Tibial artery (tissue), 4 donors: Measurements from ENCODE around the gene PREP.

Experiments
- DNase-seq, 2 donors: peaks; one replicate each; pipeline ENCODE4 v3.0.0-alpha.2; 2019
- H3K27ac ChIP-seq, 2 donors: fragments of 200-600 bp; sonication (generic) in 1 of 2; 1 replicate in 1 of 2; 2 replicates in 1 of 2; pipeline ENCODE4 v1.5.1; 2018 to 2019; ENCODE audit warnings: mild to moderate bottlenecking in 1 of 2
- H3K27me3 ChIP-seq, 2 donors: fragments of 200-600 bp; sonication (generic) in 1 of 2; one replicate each; pipeline versions ENCODE4 v1.5.1 to v1.6.0; 2016 to 2019
- H3K36me3 ChIP-seq, 3 donors: fragments of 200-600 bp; sonication (generic) in 2 of 3; one replicate each; pipeline ENCODE4 v1.5.1; 2016 to 2019; ENCODE audit warnings: mild to moderate bottlenecking in 2 of 3
- H3K4me1 ChIP-seq, 4 donors: fragments of 200-600 bp; sonication (generic) in 2 of 4; 1 replicate in 3 of 4; 2 replicates in 1 of 4; pipeline ENCODE4 v1.5.1; 2016 to 2019
- H3K4me3 ChIP-seq, 2 donors: fragments of 200-600 bp; sonication (generic) in 1 of 2; 1 replicate in 1 of 2; 2 replicates in 1 of 2; pipeline ENCODE4 v1.5.1; 2018 to 2019; ENCODE audit warnings: mild to moderate bottlenecking in 2 of 2
- H3K9me3 ChIP-seq, 3 donors: fragments of 200-600 bp; sonication (generic) in 1 of 3; one replicate each; pipeline ENCODE4 v1.5.1; 2016 to 2019
- CTCF ChIP-seq, 2 experiments: fragments of 200-600 bp in 1 of 2; fragments of 450-650 bp in 1 of 2; IDR thresholded peaks; one replicate each; pipeline ENCODE4 v1.5.1; 2017 to 2019; ENCODE audit warnings: antibody characterized with exemption in 2 of 2, mild to moderate bottlenecking in 1 of 2, moderate library complexity in 1 of 2
- intact Hi-C: fragments of 100-400 bp; cut with DNase I; formaldehyde crosslinking; loops from one replicate; pipeline ENCODE4 v1.15.0; 2023; ENCODE audit warnings: low total_unique reads

Gene PREP

GRCh38 chr6:105321728-105322127 lies 81.2 kb downstream of the PREP start:
- H3K36me3 ChIP-seq = peaks cover 16 to 27% (median 16%) of the 10 kb centered on the region in 3 donors
- H3K4me3 ChIP-seq = no peak overlapping the region
- intact Hi-C loops = no loop called here
- no peaks in the 10 kb centered on the region for H3K9me3 ChIP-seq
- no peaks in the 10 kb centered on the region for H3K4me1 ChIP-seq
- no peak for TF ChIP-seq CTCF (IDR thresholded peaks at IDR 0.05)
- no peaks in the 10 kb centered on the region for H3K27me3 ChIP-seq
- DNase-seq = no peak
- H3K27ac ChIP-seq = no peak overlapping the region

GRCh38 chr6:105321207-105321606 lies 81.7 kb downstream of the PREP start:
- no peak for TF ChIP-seq CTCF (IDR thresholded peaks at IDR 0.05)
- no peak for DNase-seq
- Histone ChIP-seq H3K27ac (no peak overlapping the region), H3K27me3 (no peaks in the 10 kb centered on the region), H3K4me1 (no peaks in the 10 kb centered on the region), H3K4me3 (no peak overlapping the region), H3K36me3 (peaks cover 16 to 27% (median 16%) of the 10 kb centered on the region in 3 donors), H3K9me3 (no peaks in the 10 kb centered on the region)
- intact Hi-C loops = no loop called here

- peaks cover 16 to 27% (median 16%) of the 10 kb centered on the region in 3 donors for H3K36me3 ChIP-seq
- no peak overlapping the region for H3K4me3 ChIP-seq
- H3K27ac ChIP-seq = no peak overlapping the region
- no peaks in the 10 kb centered on the region for H3K9me3 ChIP-seq
- intact Hi-C loops = no loop called here
- no peak for TF ChIP-seq CTCF (IDR thresholded peaks at IDR 0.05)
- H3K4me1 ChIP-seq = no peaks in the 10 kb centered on the region
- no peaks in the 10 kb centered on the region for H3K27me3 ChIP-seq
- DNase-seq = no peak
These were observed 82.1 kb downstream of the PREP start for GRCh38 chr6:105320765-105321164.

GRCh38 chr6:105320271-105320670 lies 82.6 kb downstream of the PREP start:
- no peak overlapping the region for H3K4me3 ChIP-seq
- H3K27ac ChIP-seq = no peak overlapping the region
- no peak for TF ChIP-seq CTCF (IDR thresholded peaks at IDR 0.05)
- no peaks in the 10 kb centered on the region for H3K4me1 ChIP-seq
- no peak for DNase-seq
- no peaks in the 10 kb centered on the region for H3K9me3 ChIP-seq
- H3K36me3 ChIP-seq = peaks cover 16 to 27% (median 16%) of the 10 kb centered on the region in 3 donors
- intact Hi-C loops = no loop called here
- no peaks in the 10 kb centered on the region for H3K27me3 ChIP-seq

GRCh38 chr6:105319331-105319730 lies 83.6 kb downstream of the PREP start:
- TF ChIP-seq CTCF (IDR thresholded peaks at IDR 0.05) = no peak

GRCh38 chr6:105318660-105319059 lies 84.2 kb downstream of the PREP start:
- H3K4me3 ChIP-seq = no peak overlapping the region
- H3K27me3 ChIP-seq = no peaks in the 10 kb centered on the region
- no peaks in the 10 kb centered on the region for H3K9me3 ChIP-seq
- intact Hi-C loops = no loop called here
- DNase-seq = no peak
- H3K4me1 ChIP-seq = no peaks in the 10 kb centered on the region
- H3K36me3 ChIP-seq = peaks cover 12 to 23% (median 14%) of the 10 kb centered on the region in 3 donors
- TF ChIP-seq CTCF (IDR thresholded peaks at IDR 0.05) = no peak
- H3K27ac ChIP-seq = no peak overlapping the region

More at GRCh38 chr6:105319331-105319730, 83.6 kb downstream of the PREP start:
- no peak for DNase-seq
- H3K27ac ChIP-seq = no peak overlapping the region
- peaks cover 16 to 27% (median 16%) of the 10 kb centered on the region in 3 donors for H3K36me3 ChIP-seq
- no peaks in the 10 kb centered on the region for H3K9me3 ChIP-seq
- H3K4me1 ChIP-seq = no peaks in the 10 kb centered on the region
- intact Hi-C loops = no loop called here
- H3K27me3 ChIP-seq = no peaks in the 10 kb centered on the region
- no peak overlapping the region for H3K4me3 ChIP-seq
